ENCODE measurements around the gene NCAPH2. TPM values are rescaled to one million over a fixed set of nuclear protein-coding genes. Genes with fewer than 3 reads are reported as not detected.

The NCAPH2 gene
- total and polyA plus RNA-seq, 2 of the 13 experiments (the other 11 are each of a cell fraction or from before 2014, with no cell fraction given), result 28.1 to 64.4 TPM

GRCh38 chr22:50463188-50463900 lies 44.7 kb upstream of the NCAPH2 start:
- Histone ChIP-seq H2AFZ (ENCODE audit: low read length) (no peak overlapping the region), H3K4me2 (ENCODE audit: low read depth, low read length) (no peak overlapping the region), H3K27me3 (ENCODE audit: control insufficient read depth in 1 of 2, insufficient read depth in 2 of 2, low read length in 2 of 2) (no peaks in the 10 kb centered on the region), H4K20me1 (ENCODE audit: insufficient read depth, low read length) (no peaks in the 10 kb centered on the region), H3K9me3 (ENCODE audit: low read length) (no peaks in the 10 kb centered on the region), H3K79me2 (ENCODE audit: insufficient read depth, low read length) (no peaks in the 10 kb centered on the region), H3K9ac (ENCODE audit: insufficient read depth, low read depth, low read length) (no peak overlapping the region), H3K36me3 (replicated peaks in 1 of 2; ENCODE audit: control insufficient read depth in 1 of 2, insufficient read depth in 2 of 2, low read length in 2 of 2) (peaks cover 38 to 69% of the 10 kb centered on the region in 2 experiments; a peak in 4 of 5 replicates), H3K4me1 (ENCODE audit: insufficient read depth, low read length) (no peaks in the 10 kb centered on the region), H3K4me3 (replicated peaks in 1 of 3; ENCODE audit: insufficient read depth in 1 of 3, low read depth in 2 of 3, low read length in 3 of 3) (no peak overlapping the region), H3K27ac (ENCODE audit: extremely low read length, insufficient read depth, low read length) (no peak overlapping the region)
- no peak for ATAC-seq
- BruUV-seq (replicated peaks), result no TSS peak
- TF ChIP-seq AGO2 (optimal IDR thresholded peaks at IDR 0.05; ENCODE audit: low read depth, low read length) (peak; percentile 55), GLI4 (CRISPR knock-in tag; IDR thresholded peaks at IDR 0.05; ENCODE audit: borderline replicate concordance) (no peak), RERE (CRISPR knock-in tag; IDR thresholded peaks at IDR 0.05; ENCODE audit: low read depth) (no peak), JUN (CRISPR knock-in tag; IDR thresholded peaks at IDR 0.05) (no peak), USF2 (IDR thresholded peaks at IDR 0.05; ENCODE audit: low read depth, low read length) (no peak), USF2 (CRISPR knock-in tag; IDR thresholded peaks at IDR 0.05; ENCODE audit: borderline replicate concordance) (no peak), SOX13 (IDR thresholded peaks at IDR 0.05) (no peak), SOX13 (CRISPR knock-in tag; conservative IDR thresholded peaks at IDR 0.05 in 1 of 2, IDR thresholded peaks at IDR 0.05 in 1 of 2) (no peak), ZNF280D (CRISPR knock-in tag; IDR thresholded peaks at IDR 0.05) (no peak), ZNF570 (CRISPR knock-in tag; IDR thresholded peaks at IDR 0.05; ENCODE audit: borderline replicate concordance) (no peak)
- in situ Hi-C loops (cut with HindIII; ENCODE audit: extremely low pct_ligation_motif_present, low pct_unique_long_range_greater_than_20kb), result no loop called here
- intact Hi-C loops (cut with micrococcal nuclease; ENCODE audit: unreplicated experiment), result no loop called here
- POLR2A ChIA-PET, result no interaction called here
- no peak for FAIRE-seq
- CTCF ChIA-PET (ENCODE audit: low intra/inter-chr PET ratio, low total read pairs), result no interaction called here
- no peak for DNase-seq (ENCODE audit: low spot score)
- WGBS (ENCODE audit: low lambda C conversion rate), result 96% methylated on average over 17 of the region's 28 CpGs

Measured in HepG2 (cell line).